Central memory CD4-positive, alpha-beta T cell (primary cell): ENCODE data around the gene ARFGEF3.

Experiments
- DNase-seq: peaks from one replicate; pipeline ENCODE4 v3.0.0; 2022

The ARFGEF3 gene

DNA sequence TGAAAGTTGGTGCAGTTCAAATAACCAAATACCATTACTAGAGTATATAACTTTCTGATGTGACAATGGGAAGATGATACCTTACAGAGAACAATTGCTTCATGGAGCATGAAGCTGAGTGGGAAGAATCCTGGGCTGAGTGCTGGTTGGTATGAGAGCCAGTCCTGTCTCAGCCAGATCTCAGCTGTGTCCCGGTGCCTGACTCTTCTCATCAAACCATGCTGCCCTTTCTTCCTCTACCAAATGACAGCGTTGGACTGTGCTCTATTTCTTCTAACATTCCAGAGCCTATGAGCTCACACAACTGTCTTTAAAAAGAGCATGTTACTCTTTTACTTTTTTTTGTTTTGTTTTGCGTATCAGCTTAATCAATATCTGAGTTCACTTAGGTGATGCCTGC is 84.0 kb downstream of the ARFGEF3 start:
- no peak for DNase-seq

GRCh38 chr6:138246650-138247440 is 85.1 kb downstream of the ARFGEF3 start:
- no peak for DNase-seq

DNA sequence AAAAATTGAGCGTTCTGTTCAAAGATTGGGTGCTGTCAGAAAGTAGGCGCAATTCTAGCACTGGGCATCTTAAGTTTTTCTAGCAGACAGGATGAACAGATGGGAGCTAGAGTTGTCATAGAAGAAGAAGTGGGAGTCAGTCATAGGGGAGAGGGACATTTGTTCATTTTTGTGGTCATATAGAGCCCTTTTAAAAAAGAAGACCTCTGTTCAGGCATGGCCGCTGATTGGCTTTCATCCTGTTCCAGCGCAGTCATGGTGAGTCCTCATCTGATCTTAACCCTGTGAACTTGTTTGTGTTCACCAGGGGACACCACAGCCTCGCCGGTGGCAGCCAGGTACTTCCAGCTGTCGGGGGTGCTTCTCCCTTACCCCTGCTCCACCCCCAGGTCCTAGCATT is 86.3 kb downstream of the ARFGEF3 start:
- no peak for DNase-seq

GRCh38 chr6:138248878-138249277 is 87.1 kb downstream of the ARFGEF3 start:
- DNase-seq = no peak

DNA sequence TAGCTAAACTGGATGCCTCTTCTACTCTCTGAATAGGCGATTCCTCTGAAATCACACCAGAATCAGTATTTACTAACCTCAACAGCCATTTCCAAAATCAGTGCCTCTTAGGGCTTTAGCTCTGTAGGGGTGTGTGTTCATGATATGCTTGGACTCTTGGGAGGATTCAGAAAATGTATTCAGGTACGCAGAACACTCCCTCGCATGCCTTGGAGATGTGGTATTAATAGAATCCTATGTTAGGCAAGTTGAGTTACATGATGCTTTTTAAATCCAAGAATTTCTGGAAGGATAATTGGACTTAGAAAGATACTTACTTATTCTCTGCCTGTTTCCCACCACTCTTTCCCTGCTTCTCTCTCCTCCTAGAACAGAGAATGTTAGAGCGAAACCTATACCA is 88.3 kb downstream of the ARFGEF3 start:
- DNase-seq = no peak

DNA sequence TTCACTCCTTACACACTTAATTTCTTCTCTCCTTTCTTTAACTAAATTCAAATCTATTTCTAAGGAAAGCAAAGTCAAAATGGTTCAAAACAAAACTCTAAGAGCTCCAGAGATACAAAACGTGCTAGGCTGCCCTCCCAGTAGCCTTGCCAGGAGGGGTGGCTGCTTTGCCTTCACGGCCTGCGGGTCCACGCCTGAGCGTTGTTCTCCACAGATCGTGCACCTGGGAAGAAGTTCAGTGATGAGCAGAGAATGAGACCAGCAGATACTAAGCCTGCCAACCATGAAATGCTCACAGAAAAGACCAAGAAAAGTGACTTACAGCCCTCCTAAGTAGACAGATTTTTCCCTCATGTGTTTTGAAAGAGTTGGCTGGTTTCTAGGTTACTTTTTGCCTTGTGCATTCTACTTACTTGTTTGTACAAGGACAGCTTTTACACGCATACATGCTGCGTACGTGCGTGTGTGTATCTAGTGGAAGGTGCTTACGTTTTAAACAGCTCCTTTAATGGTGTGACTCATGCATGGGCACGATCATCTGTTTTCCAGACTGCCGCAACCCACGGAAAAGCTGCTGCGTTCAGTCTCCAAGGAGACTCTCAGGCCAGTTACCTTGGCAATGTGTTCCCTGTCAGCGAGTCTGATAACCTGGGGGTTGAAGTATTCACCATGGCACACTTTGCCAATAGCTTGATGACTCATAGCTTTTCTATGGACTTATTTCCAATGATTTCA is 88.9 kb downstream of the ARFGEF3 start:
- no peak for DNase-seq

GRCh38 chr6:138253731-138254130 is 92.0 kb downstream of the ARFGEF3 start:
- DNase-seq = no peak

DNA sequence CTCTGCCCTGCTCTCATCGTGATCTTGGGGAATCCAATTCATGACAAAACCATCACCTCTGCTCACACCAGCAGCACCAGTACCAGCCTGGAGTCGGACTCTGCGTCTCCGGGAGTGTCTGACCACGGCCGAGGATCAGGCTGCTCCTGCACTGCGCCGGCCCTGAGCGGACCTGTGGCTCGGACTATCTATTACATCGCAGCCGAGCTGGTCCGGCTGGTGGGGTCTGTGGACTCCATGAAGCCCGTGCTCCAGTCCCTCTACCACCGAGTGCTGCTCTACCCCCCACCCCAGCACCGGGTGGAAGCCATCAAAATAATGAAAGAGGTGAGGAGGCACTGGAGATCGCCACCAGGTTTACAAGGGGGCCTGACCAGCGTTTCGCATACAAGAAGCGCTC is 93.7 kb downstream of the ARFGEF3 start:
- DNase-seq = no peak

GRCh38 chr6:138257638-138258040 is 95.9 kb downstream of the ARFGEF3 start:
- DNase-seq = no peak

DNA sequence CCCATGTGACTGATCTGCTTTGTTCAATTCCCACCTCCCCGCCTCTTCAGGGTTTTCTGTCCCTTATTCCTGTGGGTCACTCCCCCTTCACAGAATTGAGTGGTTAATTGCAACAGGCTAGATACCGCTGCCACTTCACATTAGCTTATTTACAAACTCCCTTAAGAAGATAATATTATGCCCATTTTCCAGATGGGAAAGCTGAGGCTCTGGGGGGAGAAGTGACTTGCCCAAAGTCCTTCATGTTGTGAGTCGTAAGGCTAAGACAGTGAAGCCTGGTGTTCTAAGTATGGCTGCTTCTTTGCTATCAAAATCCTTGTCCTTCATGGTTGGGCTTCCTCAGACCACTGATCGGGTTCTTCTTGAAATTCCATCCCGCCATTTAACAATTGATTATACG is 96.5 kb downstream of the ARFGEF3 start:
- no peak for DNase-seq

- DNase-seq = no peak
Measured at GRCh38 chr6:138258991-138259390, 97.3 kb downstream of the ARFGEF3 start.

- DNase-seq = no peak
Measured at GRCh38 chr6:138261116-138261780, 99.5 kb downstream of the ARFGEF3 start.

DNA sequence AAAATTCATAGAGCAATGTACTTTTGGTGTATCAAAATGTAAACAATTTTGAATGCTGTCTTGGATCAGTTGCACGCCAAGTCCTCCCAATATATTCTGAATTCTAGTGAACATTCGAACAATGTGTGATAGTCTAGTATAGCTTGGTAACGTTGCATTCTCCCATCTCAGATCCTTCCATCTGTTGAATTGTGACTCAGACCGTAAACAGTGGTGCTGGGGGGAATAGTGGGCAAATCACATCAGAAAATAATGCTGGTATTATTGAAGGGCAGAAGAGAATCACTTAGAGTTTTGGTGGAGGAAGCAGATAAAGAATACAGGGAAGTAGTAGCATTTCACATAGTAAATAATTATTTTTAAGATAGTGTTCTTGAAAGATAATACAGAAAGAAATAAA is 102.2 kb downstream of the ARFGEF3 start:
- DNase-seq = no peak

- no peak for DNase-seq
Measured at GRCh38 chr6:138264372-138264880, 102.7 kb downstream of the ARFGEF3 start.

- DNase-seq = no peak
Measured at GRCh38 chr6:138266095-138266494, 104.4 kb downstream of the ARFGEF3 start.

GRCh38 chr6:138267971-138268895 is 106.5 kb downstream of the ARFGEF3 start:
- no peak for DNase-seq

DNA sequence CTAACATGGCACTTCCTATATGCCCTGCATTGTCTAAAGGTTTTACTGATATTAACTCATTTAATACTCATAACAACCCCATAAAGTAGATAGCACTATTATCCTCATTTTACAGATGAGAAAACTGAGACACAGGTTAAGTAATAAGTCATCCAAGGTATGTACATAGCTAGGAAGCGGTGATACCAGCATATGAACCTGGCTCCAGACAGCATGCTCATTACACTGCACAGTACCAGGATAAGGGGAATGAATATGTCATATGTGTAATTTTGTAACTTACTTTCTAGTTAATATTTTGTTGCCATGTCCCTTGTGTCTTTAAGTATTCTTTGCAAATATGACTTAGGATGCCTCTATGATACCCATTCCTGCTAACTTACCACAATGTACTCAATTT is 109.7 kb downstream of the ARFGEF3 start:
- no peak for DNase-seq

GRCh38 chr6:138272533-138273315 is 111.0 kb downstream of the ARFGEF3 start:
- no peak for DNase-seq

GRCh38 chr6:138275976-138276375 is 114.2 kb downstream of the ARFGEF3 start:
- DNase-seq = no peak

DNA sequence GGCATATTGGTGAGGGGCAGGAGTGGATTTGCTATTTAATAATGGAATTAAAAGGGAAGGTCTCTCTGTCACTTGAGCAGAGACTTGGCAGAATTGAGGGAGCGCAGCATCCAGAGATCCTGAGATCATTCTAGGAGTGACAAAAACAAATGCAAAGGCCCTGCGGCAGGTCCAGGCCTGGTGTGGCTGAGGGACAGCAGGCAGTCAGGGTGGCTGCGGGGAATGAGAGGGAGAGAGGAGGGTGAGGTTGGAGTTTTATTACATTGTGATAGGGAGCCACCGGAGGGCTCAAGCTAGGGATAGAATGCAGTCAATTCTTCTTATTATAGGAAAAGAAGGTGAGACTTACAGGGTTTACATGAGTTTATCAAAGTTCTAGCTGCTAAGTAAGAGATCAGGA is 116.1 kb downstream of the ARFGEF3 start:
- DNase-seq = no peak

DNA sequence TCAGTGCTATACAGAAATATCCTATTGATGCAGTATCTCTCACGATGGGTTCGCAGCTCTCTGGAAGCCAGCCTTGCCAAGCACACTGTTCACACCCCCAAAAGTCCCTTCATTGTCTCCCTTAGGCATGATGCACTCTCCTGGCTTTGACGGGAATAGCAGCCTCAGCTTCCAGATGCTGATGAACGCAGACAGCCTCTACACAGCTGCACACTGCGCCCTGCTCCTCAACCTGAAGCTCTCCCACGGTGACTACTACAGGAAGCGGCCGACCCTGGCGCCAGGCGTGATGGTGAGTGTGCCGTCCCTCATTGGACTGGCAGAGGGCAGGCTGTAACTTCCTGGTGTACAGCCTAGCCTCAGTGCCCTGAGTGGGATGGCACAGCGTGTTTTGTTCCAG is 116.6 kb downstream of the ARFGEF3 start:
- no peak for DNase-seq

DNA sequence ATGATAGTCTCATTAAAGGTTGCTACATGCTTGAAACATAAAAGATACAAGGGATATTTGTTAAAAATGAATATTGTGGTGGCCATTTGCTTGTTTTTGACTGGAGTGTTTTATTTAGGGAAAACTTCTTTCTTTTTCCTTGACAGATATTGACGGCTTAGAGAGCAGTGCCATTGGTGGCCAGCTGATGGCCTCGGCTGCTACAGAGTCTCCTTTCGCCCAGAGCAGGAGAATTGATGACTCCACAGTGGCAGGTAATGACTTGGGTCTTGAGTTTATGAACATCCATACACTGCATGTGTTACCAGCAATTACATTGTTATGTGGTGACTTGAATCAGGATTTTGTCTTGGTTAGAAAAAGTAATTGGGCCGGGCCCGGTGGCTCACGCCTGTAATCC is 124.1 kb downstream of the ARFGEF3 start:
- no peak for DNase-seq
